ENCODE data around the gene PALLD. TPM values are rescaled to one million over a fixed set of nuclear protein-coding genes. Genes with fewer than 3 reads are reported as not detected.

The PALLD gene
- total and polyA plus RNA-seq, 2 of the 13 experiments (the other 11 are each of a cell fraction or from before 2014, with no cell fraction given): 0.50 to 1.5 TPM

DNA sequence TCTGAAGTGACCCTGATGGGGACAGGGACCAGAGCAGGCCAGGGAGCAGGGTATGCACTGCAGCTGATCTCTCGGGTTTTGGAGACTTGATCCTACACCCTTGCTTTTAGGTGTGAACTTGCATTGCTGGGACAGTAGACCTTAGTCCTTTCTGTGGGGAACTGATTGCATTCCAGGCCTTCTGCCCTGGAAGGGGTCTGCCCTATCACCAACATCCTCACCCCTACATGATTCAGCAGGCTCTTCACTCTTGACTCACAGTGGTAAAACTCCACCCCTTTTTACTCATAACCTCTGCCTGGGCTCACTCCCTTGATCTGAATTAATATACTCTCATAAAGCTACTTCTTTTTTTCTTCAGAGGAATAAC lies 10.0 kb upstream of the PALLD start (continued):
- TF ChIP-seq NKX3-1 (CRISPR knock-in tag; IDR thresholded peaks at IDR 0.05): no peak
- no peak for TF ChIP-seq RBFOX2 (IDR thresholded peaks at IDR 0.05; ENCODE audit: low read depth, low read length)

DNA sequence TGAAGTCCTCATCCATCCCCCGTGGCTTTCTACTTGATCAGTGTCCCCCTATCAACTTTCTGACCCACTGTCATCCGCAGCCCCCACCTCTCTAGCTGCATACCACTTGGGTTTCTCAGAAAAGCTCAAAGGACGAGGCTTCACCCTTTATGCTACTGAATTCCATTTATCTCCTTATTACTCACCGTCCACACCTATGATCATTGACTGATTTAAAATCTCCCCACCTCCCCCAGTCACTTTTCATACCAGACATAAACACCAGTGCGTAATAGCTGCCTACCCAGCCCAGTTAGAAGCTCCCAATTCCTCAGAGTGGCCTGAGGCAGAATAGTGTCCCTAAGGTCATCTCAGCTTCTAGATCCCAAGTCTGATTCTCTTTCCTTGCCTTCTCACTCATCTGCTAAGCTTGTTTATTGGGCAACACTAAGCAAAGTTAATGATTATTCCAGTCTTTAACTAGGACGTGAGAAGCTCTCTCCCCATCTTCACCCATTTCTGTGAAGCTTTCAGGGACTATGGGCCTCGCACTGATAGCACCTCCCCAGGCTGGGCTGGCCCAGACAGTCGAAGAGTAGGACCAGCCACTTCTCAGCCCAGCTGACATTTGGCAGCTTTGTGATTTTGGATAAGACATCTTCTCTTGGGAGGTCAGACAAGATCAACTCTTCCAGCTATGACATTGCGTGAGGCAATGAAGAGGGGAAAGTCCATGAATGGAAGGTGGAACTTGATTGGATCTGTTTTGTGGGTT lies 9.4 kb upstream of the PALLD start:
- CTCF ChIA-PET (ENCODE audit: low intra/inter-chr PET ratio, low total read pairs): no interaction called here
- H3K4me2 ChIP-seq (ENCODE audit: low read depth, low read length): no peak overlapping the region
- no peaks in the 10 kb centered on the region for H3K27me3 ChIP-seq (ENCODE audit: control insufficient read depth in 1 of 2, insufficient read depth in 2 of 2, low read length in 2 of 2)
- FAIRE-seq: no peak
- in situ Hi-C loops (cut with HindIII; ENCODE audit: extremely low pct_ligation_motif_present, low pct_unique_long_range_greater_than_20kb): no loop called here
- intact Hi-C loops (cut with micrococcal nuclease; ENCODE audit: unreplicated experiment): no loop called here
- ATAC-seq: no peak; the same call in 2 of the 3 replicates
- no peak for DNase-seq (ENCODE audit: low spot score)
- no peaks in the 10 kb centered on the region for H4K20me1 ChIP-seq (ENCODE audit: insufficient read depth, low read length)
- H3K79me2 ChIP-seq (ENCODE audit: insufficient read depth, low read length): no peaks in the 10 kb centered on the region
- no peak overlapping the region for H3K27ac ChIP-seq (ENCODE audit: extremely low read length, insufficient read depth, low read length)
- H2AFZ ChIP-seq (ENCODE audit: low read length): no peak overlapping the region
- H3K9ac ChIP-seq (ENCODE audit: insufficient read depth, low read depth, low read length): no peak overlapping the region
- BruUV-seq (replicated peaks): no TSS peak
- H3K36me3 ChIP-seq (replicated peaks in 1 of 2; ENCODE audit: control insufficient read depth in 1 of 2, insufficient read depth in 2 of 2, low read length in 2 of 2): no peaks in the 10 kb centered on the region
- POLR2A ChIA-PET: no interaction called here
- no peak overlapping the region for H3K4me3 ChIP-seq (replicated peaks in 1 of 3; ENCODE audit: insufficient read depth in 1 of 3, low read depth in 2 of 3, low read length in 3 of 3)
- 6% methylated on average over 9 of the region's 9 CpGs for WGBS (ENCODE audit: low lambda C conversion rate)
- TF ChIP-seq, protein P1, sequence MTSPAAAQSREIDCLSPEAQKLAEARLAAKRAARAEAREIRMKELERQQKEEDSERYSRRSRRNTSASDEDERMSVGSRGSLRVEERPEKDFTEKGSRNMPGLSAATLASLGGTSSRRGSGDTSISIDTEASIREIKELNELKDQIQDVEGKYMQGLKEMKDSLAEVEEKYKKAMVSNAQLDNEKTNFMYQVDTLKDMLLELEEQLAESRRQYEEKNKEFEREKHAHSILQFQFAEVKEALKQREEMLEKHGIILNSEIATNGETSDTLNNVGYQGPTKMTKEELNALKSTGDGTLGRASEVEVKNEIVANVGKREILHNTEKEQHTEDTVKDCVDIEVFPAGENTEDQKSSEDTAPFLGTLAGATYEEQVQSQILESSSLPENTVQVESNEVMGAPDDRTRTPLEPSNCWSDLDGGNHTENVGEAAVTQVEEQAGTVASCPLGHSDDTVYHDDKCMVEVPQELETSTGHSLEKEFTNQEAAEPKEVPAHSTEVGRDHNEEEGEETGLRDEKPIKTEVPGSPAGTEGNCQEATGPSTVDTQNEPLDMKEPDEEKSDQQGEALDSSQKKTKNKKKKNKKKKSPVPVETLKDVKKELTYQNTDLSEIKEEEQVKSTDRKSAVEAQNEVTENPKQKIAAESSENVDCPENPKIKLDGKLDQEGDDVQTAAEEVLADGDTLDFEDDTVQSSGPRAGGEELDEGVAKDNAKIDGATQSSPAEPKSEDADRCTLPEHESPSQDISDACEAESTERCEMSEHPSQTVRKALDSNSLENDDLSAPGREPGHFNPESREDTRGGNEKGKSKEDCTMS (CRISPR knock-in tag; conservative IDR thresholded peaks at IDR 0.05): no peak
- TF ChIP-seq MATR3 (CRISPR knock-in tag; IDR thresholded peaks at IDR 0.05) (no peak), MTF2 (CRISPR knock-in tag; IDR thresholded peaks at IDR 0.05; ENCODE audit: borderline replicate concordance) (no peak), XRCC5 (optimal IDR thresholded peaks at IDR 0.05; ENCODE audit: low read length) (no peak), TBX3 (IDR thresholded peaks at IDR 0.05; ENCODE audit: borderline replicate concordance) (no peak), SETDB1 (CRISPR knock-in tag; IDR thresholded peaks at IDR 0.05; ENCODE audit: borderline replicate concordance) (no peak), GLI4 (CRISPR knock-in tag; IDR thresholded peaks at IDR 0.05; ENCODE audit: borderline replicate concordance) (no peak), CBX5 (CRISPR knock-in tag; IDR thresholded peaks at IDR 0.05; ENCODE audit: borderline replicate concordance) (no peak), CHD2 (IDR thresholded peaks at IDR 0.05; ENCODE audit: low read depth, low read length) (no peak), ZNF747 (CRISPR knock-in tag; IDR thresholded peaks at IDR 0.05; ENCODE audit: borderline replicate concordance) (no peak)
- TF ChIP-seq, protein P2, sequence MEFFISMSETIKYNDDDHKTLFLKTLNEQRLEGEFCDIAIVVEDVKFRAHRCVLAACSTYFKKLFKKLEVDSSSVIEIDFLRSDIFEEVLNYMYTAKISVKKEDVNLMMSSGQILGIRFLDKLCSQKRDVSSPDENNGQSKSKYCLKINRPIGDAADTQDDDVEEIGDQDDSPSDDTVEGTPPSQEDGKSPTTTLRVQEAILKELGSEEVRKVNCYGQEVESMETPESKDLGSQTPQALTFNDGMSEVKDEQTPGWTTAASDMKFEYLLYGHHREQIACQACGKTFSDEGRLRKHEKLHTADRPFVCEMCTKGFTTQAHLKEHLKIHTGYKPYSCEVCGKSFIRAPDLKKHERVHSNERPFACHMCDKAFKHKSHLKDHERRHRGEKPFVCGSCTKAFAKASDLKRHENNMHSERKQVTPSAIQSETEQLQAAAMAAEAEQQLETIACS (CRISPR knock-in tag; IDR thresholded peaks at IDR 0.05): no peak
- TF ChIP-seq, protein P3, sequence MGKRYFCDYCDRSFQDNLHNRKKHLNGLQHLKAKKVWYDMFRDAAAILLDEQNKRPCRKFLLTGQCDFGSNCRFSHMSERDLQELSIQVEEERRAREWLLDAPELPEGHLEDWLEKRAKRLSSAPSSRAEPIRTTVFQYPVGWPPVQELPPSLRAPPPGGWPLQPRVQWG (CRISPR knock-in tag; IDR thresholded peaks at IDR 0.05; ENCODE audit: borderline replicate concordance, low read depth): no peak
- TF ChIP-seq, protein P4, sequence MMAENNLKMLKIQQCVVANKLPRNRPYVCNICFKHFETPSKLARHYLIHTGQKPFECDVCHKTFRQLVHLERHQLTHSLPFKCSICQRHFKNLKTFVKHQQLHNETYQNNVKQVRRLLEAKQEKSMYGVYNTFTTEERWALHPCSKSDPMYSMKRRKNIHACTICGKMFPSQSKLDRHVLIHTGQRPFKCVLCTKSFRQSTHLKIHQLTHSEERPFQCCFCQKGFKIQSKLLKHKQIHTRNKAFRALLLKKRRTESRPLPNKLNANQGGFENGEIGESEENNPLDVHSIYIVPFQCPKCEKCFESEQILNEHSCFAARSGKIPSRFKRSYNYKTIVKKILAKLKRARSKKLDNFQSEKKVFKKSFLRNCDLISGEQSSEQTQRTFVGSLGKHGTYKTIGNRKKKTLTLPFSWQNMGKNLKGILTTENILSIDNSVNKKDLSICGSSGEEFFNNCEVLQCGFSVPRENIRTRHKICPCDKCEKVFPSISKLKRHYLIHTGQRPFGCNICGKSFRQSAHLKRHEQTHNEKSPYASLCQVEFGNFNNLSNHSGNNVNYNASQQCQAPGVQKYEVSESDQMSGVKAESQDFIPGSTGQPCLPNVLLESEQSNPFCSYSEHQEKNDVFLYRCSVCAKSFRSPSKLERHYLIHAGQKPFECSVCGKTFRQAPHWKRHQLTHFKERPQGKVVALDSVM (CRISPR knock-in tag; IDR thresholded peaks at IDR 0.05): no peak
- no peaks in the 10 kb centered on the region for H3K9me3 ChIP-seq (ENCODE audit: low read length)
- no peaks in the 10 kb centered on the region for H3K4me1 ChIP-seq (ENCODE audit: insufficient read depth, low read length)
